Ishikawa (cell line): ENCODE results near the gene MAFB.

Source experiments
- CEBPB ChIP-seq: IDR thresholded peaks from 2 replicates; pipeline ENCODE4 v1.6.1; 2012
- CREB1 ChIP-seq: IDR thresholded peaks from 2 replicates; pipeline ENCODE4 v1.6.1; 2012; ENCODE audit warnings: low read depth
- EGR1 ChIP-seq: IDR thresholded peaks from 2 replicates; pipeline ENCODE4 v1.6.1; 2012
- EP300 ChIP-seq: IDR thresholded peaks from 2 replicates; pipeline ENCODE4 v1.6.1; 2012; ENCODE audit warnings: borderline replicate concordance
- FOXM1 ChIP-seq: IDR thresholded peaks from 2 replicates; pipeline ENCODE4 v1.6.1; 2012; ENCODE audit warnings: low read depth, borderline replicate concordance
- MAX ChIP-seq: IDR thresholded peaks from 2 replicates; pipeline ENCODE4 v1.6.1; 2012
- NFIC ChIP-seq: IDR thresholded peaks from 2 replicates; pipeline ENCODE4 v1.6.1; 2012
- RAD21 ChIP-seq: IDR thresholded peaks from 2 replicates; pipeline ENCODE4 v1.6.1; 2012; ENCODE audit warnings: low read depth
- REST ChIP-seq: IDR thresholded peaks from 2 replicates; pipeline ENCODE4 v1.6.1; 2012; ENCODE audit warnings: low read depth, mild to moderate bottlenecking
- TAF1 ChIP-seq: IDR thresholded peaks from 2 replicates; pipeline ENCODE4 v1.6.1; 2012; ENCODE audit warnings: low read depth, mild to moderate bottlenecking
- TCF12 ChIP-seq: IDR thresholded peaks from 2 replicates; pipeline ENCODE4 v1.6.1; 2012; ENCODE audit warnings: low read depth
- TEAD4 ChIP-seq: IDR thresholded peaks from 2 replicates; pipeline ENCODE4 v1.6.1; 2012
- YY1 ChIP-seq: IDR thresholded peaks from 2 replicates; pipeline ENCODE4 v1.6.1; 2012; ENCODE audit warnings: low read depth
- ZBTB7A ChIP-seq: IDR thresholded peaks from 2 replicates; pipeline ENCODE4 v1.6.1; 2012; ENCODE audit warnings: low read depth
- TF ChIP-seq, protein P1 (sequence below): IDR thresholded peaks from 2 replicates; pipeline ENCODE4 v1.6.1; 2012

MAFB gene

GRCh38 chr20:40706977-40707582 lies 18.0 kb upstream of the MAFB start:
- TF ChIP-seq EP300, result no peak

DNA sequence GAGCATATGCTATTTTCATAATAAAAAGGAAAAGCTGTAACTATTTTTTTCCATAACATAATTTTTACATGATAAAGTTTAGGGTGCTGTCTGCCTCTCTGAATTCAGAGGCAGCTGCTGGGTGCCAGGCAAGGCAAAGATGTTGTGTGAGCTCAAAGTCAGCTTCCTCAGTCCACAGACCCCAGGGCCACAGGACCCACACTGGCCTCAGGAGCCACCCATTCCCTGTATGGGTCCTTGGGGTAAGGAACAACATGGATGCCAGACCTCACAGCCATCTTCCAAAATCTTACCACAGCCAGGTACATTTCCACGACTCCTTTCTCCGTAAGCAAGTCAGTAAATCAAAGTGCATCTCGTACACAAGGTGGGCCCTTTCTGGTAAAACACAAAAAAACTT lies 16.4 kb upstream of the MAFB start:
- TF ChIP-seq EGR1 (no peak), EP300 (no peak), REST (no peak), TCF12 (no peak), NFIC (no peak), YY1 (no peak), RAD21 (no peak), TEAD4 (no peak), CEBPB (no peak), MAX (no peak), TAF1 (no peak), FOXM1 (no peak), ZBTB7A (no peak), CREB1 (no peak)
- TF ChIP-seq, protein P1, sequence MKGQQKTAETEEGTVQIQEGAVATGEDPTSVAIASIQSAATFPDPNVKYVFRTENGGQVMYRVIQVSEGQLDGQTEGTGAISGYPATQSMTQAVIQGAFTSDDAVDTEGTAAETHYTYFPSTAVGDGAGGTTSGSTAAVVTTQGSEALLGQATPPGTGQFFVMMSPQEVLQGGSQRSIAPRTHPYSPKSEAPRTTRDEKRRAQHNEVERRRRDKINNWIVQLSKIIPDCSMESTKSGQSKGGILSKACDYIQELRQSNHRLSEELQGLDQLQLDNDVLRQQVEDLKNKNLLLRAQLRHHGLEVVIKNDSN, result no peak

DNA sequence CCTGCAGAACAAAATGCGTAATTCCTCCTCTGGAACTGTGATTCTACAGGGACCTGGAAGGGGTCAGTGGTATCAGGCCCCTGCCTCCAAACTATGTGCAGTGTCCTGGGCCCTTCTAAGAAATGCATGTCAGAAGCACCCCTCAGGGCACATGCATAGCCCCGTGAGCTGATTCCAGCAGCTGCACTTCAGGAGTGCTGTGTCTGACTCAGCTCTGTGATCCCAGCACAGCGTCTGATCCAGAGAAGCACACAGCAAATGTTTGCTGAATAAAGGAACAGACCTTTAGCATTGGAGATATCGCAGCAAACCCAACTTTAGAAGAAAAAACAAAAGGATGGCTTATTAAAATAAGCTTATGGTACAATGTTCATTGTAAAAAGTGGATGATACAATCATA lies 15.8 kb upstream of the MAFB start:
- TF ChIP-seq MAX (no peak), YY1 (no peak), CEBPB (no peak), RAD21 (no peak), TCF12 (no peak), TAF1 (no peak), CREB1 (no peak)

GRCh38 chr20:40703975-40704530 lies 15.0 kb upstream of the MAFB start:
- no peak for TF ChIP-seq RAD21
- no peak for TF ChIP-seq REST
- no peak for TF ChIP-seq YY1
- no peak for TF ChIP-seq TCF12
- TF ChIP-seq EP300, result no peak

DNA sequence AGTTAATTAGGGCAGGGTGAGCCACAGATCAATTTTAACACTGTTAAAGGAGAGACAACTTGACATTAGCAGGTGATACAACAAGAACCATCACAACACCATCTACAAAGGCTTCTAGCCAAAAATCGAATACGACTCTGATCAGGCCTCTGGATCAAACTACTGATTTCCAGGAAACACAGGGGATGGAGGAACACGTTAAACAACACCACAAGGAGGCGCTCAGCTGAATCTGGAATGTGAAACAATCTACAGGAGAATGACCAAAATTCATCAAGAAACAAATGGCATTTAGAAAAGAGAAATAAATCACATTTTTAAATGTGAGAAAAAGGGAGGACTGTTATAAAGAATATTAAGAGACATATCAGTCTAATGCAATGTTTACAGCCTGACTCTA lies 13.5 kb upstream of the MAFB start:
- TF ChIP-seq CREB1 (no peak), ZBTB7A (no peak), TEAD4 (no peak), YY1 (no peak), MAX (no peak), RAD21 (no peak), CEBPB (no peak), NFIC (no peak), EP300 (no peak), REST (no peak), TAF1 (no peak), TCF12 (no peak), FOXM1 (no peak), EGR1 (no peak)
- TF ChIP-seq, protein P1, result no peak
